NCI-H2107 treated with DMSO at 0.1 percent for 48 hours (cell line): ENCODE results near the gene LPCAT3.

Experiments
- DNase-seq: peaks from one replicate; lab custom pipeline; 2025; ENCODE audit not compliant: unreplicated experiment; lab: John Stamatoyannopoulos, UW

LPCAT3 gene

DNA sequence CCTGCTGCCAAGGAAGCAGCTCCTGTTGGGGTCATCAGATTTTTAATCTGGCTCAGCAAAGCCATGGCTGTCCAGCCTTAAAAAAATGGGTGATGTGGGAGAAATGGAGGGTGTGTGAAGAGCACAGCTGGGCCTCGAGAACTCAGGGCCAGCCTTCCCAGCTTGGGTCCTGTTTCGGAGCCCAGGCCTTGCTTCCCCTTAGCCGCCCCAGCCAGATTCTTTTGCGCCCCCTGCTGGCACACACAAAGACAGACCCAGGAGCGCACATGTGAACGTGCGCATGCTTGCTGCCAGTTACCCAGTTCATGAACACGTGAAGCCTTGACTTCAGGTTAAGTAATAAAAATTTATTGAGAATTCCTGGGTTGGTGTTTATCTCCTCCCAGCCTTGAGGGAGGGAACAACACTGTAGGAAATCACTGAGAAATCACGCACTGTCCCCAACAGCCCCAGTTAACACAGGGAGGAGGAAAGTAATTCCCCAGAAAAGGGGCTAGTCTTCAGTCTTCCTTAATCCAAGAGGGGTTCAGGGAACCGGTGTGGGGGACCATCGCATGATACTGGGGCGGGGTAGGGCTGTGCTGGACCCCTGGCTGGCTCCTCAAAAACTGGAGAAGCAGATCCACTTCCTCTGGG lies 53.1 kb downstream of the LPCAT3 start:
- DNase-seq, result peak; percentile 89

DNA sequence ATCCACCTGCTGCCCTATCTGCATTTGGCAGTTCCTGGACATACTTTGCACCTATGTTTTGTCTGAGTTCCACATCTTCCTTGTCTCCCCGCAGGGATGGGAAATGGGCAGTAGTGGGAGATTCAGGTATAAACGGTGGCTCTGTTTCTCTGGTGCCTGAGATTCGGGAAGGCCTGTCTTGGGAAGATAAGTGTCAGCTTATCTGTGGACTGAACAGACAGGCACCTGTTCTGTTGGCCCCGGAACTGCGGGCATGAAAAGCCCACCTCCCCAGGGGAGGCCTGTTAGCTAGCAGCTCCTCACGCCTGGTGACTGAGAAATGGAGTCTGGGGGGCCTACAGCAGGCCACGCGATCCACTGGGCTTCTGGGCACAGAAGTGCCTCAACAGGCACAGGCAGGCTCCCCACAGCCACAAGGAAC lies 53.7 kb downstream of the LPCAT3 start:
- no peak for DNase-seq

DNA sequence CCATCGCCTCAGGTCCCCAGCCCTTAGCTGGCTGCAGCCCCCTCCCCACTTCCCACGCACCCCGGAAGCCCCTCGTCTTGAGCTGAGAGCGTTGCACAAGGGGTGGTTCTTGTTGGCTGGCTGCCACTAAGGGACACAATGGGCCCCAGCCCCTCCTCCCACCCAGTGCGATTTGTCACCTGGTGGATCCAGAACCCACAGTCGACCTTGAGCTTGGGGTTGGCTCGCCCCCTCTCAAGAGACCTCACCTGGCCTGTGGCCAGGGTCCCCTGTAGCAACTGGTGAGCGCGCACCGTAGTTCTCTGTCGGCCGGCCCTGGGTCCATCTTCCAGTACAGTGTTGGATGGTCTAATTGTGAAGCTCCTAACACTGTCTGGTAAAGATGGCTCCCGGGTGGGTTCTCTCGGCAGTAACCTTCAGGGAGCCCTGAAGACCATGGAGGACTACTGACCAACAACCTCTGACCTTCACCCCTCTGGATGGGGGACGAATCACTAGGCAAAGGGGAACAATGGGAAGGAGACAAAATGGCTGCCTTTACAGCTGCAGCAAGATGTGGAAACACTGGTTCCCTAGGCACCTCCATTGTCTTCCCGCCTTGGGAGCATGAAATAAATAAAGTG lies 54.4 kb downstream of the LPCAT3 start:
- peak; percentile 29 for DNase-seq

DNA sequence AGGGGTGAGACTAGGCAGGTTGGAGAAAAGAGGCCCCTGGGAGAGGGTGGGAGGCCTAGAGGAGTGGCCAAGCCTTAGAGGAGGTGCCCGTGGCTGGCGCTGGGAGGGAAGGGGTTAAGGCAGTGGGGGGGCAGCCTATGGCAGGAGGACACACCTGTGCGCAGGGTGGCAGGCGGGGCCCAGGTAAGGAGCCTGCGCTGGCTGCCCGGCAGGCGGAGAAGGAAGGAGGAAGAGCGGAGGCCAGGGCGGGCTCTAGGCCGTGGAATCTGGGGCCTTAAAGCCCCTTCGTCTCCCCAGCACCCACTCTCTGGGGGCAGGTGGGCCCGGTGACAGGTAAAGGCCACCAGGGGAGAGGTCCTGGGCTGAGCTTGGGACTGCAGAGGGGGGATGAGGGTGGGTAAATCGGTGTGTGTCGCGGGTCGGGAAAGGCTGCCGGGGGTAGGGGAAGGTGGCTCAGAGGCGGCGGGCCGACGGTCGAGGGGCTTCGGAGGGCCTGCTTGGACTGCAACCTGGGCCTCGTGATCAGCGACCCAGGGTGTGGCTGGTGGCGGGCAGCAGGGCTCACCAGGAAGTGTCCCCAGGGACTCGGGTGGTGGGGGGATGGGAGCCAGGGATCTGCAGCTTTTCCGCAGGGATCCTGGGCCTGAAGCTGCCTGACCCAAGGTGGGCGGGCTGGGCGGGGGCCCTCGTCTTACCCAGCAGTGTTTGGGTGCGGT lies 55.1 kb downstream of the LPCAT3 start:
- DNase-seq, result peak; percentile 92

DNA sequence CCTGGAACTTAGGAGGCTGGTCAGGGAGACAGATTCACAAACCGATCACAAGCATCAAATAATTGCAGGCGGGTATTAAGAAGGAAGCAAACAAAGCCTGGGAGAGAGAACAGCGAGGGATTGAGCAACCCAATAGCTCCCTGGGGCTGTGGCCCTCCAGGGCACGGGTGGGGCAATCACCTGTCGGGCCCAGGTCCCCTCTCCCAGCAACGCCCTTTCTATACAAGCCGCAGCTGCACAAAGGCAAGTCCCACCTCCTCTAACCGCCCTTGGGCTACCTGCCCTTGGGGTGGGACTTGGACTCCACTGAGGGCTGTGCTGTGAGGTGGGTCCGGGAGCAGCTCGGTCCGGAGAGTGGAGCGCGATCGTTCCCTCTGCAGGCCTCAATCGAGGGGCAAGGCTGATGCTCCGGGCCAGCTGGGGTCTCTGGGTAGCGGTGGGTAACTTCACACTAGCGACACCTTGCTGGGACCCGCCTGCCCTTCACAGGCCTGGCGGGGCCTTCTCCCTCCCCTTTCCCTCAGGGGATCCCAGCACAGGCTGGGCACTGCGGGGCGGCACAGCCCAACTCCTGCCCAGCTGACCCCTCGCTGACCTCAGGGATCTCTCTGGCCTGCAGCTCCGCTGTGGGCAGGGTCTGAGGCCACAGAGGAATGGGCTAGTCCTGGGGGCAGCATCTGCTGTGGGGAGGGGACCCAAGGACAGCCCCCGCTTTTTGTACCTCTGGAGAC lies 55.8 kb downstream of the LPCAT3 start:
- DNase-seq, result peak; percentile 93

DNA sequence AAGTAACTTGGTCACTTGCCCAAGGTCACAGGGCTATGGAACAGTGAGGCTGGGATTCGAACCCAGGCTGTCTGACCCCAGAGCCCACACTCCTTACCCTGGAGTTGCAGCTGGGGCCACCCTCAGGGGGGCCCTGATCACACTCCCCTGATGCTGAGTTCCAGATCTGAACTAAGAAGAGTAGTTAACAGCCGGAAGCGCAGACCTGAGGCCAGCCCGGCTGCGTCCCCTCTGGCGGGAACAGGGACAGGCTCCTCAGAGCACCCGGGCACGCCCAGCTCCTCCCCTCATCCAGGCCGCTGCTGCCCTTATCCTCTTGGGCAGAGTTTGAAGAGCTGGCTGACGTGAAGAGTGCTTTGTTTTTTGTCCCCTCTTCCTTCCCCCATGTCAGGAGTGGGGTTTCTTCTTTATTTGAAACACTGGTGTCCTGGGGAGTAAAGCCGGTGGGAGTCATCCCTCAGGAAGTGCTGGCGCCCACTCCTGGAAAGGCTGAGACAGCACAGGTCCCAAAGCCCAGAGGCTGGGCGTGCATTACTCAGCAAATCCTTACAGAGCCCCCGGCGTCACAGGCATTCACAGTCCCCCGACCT lies 56.5 kb downstream of the LPCAT3 start:
- peak; percentile 93 for DNase-seq

DNA sequence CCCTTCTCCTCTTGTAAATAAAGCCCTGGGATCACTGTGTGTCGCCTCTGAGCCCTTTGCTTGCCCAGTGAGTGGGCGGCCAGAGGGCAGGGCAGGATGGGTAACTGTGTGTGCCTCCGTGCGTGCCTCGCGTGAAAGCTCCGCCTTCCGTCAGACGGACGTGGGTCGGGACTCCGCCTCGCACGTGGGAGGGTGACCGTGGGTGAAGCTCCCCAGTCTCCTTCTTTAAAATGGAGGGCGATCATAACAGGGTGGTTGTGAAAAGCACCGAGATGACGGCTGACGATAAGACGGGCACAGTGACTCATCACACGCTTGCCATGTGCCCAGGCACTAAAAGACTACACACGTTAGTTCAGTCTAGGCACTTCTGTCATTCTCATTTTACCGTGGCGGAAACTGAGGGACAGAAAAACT lies 57.0 kb downstream of the LPCAT3 start:
- no peak for DNase-seq

DNA sequence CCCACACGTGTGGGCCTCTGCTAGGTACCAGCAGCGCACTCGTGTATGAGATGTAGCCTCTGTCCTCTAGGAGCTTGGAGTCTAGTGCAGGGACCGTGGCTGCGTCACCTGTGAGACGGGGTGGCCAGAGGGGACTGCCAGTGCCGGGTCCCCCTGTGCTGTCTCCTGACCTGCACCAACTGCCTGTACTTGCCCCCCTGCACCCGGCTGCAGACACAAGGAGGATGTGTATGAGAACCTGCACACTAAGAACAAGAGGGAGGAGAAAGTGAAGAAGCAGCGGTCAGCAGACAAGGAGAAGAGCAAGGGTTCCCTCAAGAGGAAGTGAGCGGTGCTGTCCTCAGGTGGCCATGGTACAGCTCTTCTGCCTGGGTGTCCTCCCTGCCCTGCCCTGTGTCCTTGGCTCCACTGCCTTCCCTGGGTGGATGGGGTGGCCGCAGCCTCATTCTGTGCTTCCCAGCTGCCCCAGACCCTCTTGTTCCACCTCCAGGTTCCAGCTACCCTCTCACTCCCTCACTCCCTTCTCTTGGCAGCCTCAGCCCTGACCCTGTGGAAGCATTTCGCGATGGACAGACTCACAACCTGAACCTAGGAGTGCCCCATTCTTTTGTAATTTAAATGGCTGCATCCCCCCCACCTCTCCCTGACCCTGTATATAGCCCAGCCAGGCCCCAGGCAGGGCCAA lies 57.5 kb downstream of the LPCAT3 start:
- DNase-seq, result no peak

DNA sequence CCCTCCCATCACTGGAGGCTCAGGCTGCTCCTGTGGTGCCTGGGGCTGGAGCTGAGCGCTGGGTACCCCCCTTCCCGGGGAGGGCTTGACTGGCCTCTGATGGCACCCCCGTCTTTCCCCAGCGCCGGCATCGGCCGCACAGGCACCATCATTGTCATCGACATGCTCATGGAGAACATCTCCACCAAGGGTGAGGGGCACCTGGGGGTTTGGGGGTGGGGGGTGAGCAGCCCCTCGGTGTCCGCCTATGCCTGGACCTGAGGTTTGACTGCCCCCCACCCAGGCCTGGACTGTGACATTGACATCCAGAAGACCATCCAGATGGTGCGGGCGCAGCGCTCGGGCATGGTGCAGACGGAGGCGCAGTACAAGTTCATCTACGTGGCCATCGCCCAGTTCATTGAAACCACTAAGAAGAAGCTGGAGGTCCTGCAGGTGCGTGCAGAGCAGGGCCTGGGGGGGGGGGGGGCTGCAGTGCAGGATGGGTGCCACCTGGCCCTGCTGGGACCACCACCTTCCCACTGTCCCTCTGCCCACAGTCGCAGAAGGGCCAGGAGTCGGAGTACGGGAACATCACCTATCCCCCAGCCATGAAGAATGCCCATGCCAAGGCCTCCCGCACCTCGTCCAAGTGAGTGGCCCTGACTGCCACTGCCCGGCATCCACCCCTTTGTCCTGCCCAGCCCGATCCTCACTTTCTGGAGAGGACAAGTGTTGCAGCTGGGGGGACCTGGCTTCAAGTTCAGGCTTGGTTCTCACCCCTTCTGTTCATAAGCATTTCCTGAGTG lies 58.3 kb downstream of the LPCAT3 start:
- DNase-seq, result no peak

DNA sequence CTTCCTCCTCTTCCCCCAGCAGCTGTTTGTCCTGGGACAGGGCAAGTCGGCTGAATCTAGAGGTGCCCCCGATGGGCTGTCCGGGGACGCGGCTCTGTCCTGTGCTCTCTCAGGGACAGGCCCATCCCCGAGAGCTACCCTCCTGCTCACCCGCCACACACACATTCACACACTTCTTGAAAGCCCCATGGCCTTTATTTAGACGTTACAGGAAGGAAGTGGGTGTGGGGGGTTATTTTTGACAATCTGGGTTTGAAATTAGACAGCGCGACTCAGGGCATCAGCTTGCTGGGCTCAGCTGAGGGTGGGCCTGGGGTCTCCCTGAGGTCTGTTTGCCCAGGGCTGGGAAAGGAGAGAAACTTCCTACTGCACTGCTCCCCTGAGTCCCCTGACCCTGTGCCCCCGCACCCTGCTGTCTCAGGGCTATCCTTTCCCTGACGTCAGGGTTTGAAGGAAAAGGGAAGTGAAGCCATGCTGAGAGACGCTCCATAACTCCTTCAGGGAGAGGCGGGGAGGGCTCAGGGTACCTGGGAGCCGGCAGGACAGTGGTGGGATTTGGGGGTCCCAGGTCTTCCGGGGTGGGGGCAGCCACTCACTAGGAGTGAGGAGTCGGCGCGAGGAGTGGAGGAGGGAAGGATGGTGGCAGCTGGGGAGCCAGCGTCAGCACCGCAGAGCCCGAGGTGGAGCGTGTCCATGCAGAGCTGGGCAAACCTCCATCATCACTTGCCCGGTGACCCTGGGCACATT lies 59.0 kb downstream of the LPCAT3 start:
- DNase-seq, result no peak

DNA sequence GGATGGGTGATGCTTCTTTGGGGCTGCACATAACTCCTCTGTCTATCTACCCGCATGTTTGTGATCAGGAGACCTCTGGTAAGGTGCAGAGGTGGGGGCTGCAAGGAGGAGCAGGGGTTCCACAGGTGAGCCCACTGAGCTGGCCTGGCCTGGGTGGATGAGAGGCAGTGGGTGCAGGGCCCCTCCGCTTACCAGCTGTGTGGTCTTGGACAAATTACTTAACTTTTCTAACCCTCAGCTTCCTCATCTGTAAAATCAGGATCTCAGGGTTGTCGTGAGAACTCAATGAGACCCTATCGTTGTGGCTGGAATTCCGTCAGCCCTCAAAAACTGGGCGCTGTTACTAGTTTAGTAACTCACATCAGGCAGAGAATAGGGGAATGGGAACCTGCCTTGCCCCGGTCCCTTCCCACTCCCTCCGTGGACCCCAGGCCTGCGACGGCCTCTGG lies 59.6 kb downstream of the LPCAT3 start:
- DNase-seq, result no peak

DNA sequence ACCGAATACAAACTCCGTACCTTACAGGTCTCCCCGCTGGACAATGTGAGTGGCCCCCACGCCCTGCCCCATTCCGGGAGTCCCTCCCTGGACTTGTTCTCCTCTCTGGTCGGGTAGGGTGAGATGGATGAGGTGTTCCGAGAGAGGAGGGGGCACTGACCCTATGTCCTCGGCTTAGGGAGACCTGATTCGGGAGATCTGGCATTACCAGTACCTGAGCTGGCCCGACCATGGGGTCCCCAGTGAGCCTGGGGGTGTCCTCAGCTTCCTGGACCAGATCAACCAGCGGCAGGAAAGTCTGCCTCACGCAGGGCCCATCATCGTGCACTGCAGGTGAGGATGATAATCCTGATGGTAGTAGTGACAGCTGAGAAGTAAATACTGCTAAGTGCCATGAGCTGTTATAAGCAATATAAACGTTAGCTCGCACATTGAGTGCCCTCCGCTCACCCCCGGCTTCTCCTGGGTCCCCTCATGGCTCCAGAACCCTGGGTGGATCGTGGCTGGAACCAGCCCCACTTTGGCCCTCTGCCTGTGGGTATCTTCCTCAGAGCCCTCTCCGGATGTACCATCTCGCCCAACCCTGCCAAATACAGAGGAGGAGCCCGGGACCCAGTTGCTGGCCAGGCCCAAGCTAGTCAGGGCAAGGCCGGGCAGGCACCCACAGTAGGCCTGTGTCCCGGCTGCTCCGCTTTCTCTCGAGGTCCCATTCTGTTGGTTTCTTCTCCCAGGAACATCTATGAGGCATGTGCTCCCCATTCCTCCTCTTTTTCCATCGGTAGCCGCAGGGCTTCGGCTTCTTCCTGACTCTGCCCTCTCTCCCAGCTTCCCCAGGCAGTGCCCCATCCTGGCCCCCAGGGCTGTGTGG lies 60.3 kb downstream of the LPCAT3 start:
- no peak for DNase-seq

DNA sequence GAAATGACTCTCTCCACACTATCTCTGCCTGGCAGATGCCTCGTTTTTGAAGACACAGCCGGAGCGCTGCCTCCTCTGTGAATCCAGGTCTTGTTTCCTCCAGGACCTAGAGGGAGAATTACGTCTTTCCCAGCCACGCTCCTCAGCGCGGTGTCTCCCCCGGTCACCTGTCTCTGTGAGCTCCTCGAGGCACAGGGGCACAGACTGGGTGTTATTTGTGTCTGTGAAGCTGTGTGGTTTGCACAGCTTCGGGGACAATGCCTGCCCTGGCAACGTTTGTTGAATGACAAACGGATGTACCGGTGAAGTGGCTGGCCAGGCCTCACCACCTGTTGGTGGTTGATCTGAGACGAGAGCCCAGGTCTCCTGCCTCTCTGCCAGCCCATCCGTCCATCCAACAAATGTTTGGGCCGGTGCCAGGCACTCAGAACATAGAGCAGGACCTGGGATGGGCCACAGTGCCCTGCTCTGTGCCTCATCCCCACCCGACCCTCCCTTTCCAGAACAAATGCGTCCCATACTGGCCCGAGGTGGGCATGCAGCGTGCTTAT lies 61.0 kb downstream of the LPCAT3 start:
- no peak for DNase-seq

DNA sequence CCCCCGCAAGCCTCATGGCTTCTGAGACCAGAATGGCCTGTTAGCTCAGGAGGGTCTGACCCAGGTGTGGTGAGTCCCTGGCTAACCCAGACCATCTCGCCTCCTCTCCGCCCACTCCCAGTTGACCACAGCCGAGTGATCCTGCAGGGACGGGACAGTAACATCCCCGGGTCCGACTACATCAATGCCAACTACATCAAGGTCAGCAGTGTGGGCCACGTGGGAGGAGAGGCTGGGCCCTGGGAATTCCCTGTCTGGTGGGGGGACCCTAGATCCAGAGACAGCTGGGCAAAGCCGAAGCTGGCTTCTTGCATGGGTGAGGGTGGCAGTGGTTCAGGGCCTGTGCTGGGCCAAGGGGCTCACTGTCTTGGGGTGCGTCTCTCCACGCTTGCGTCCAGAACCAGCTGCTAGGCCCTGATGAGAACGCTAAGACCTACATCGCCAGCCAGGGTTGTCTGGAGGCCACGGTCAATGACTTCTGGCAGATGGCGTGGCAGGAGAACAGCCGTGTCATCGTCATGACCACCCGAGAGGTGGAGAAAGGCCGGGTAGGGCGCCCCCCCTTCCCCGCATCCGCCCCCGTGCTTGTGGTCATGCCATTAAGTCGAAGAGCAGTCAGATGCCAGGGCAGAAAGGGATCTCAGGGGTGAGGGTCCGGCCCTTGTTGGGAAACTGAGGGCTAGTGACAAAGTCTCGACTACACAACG lies 62.1 kb downstream of the LPCAT3 start:
- no peak for DNase-seq

DNA sequence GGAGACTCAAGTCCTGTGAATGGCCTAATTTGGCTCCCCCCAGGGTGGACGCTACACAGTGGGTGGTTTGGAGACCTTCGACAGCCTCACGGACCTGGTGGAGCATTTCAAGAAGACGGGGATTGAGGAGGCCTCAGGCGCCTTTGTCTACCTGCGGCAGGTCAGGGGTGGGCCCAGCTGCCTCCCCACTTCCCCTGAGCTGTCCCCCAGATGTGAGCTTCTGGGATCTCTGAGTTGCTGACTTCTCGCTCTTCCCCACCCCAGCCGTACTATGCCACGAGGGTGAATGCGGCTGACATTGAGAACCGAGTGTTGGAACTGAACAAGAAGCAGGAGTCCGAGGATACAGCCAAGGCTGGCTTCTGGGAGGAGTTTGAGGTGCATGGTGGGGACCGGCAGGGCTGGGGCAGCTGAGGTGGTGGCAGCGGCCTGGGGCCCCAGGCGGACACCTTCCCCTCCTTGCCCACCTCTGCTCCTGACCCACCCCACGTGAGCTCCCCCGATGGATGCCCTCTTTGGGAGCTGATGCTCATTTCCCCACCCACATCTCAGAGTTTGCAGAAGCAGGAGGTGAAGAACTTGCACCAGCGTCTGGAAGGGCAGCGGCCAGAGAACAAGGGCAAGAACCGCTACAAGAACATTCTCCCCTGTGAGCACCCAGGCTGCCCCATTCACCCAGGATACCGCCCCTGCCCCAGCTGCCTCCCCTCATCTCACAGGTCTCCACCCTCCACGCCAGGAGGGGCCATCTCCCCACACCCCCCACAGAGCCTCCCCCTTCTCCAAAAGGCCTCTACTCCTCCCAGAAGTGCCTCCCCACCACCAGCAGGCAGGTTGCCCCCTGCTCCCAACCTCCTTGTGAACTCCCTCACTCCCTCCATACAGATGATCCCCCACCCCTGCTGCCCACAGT lies 62.9 kb downstream of the LPCAT3 start:
- no peak for DNase-seq
